Measurements from ENCODE around the gene DOCK10.

DOCK10 gene

GRCh38 chr2:225025917-225026571 is 16.2 kb downstream of the DOCK10 start:
- H3K4me3 ChIP-seq (ENCODE audit: low read length) = no peak overlapping the region
- peak; percentile 93 for DNase-seq (ENCODE audit: low read depth)
- TF ChIP-seq, protein P1, sequence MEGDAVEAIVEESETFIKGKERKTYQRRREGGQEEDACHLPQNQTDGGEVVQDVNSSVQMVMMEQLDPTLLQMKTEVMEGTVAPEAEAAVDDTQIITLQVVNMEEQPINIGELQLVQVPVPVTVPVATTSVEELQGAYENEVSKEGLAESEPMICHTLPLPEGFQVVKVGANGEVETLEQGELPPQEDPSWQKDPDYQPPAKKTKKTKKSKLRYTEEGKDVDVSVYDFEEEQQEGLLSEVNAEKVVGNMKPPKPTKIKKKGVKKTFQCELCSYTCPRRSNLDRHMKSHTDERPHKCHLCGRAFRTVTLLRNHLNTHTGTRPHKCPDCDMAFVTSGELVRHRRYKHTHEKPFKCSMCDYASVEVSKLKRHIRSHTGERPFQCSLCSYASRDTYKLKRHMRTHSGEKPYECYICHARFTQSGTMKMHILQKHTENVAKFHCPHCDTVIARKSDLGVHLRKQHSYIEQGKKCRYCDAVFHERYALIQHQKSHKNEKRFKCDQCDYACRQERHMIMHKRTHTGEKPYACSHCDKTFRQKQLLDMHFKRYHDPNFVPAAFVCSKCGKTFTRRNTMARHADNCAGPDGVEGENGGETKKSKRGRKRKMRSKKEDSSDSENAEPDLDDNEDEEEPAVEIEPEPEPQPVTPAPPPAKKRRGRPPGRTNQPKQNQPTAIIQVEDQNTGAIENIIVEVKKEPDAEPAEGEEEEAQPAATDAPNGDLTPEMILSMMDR (conservative IDR thresholded peaks at IDR 0.05; ENCODE audit: low read length) = no peak

- H3K4me3 ChIP-seq (ENCODE audit: low read length) = no peak overlapping the region
- no peak for DNase-seq (ENCODE audit: low read depth)
- TF ChIP-seq, protein P1 (conservative IDR thresholded peaks at IDR 0.05; ENCODE audit: low read length) = no peak
Measured at GRCh38 chr2:225022188-225022587, 20.1 kb downstream of the DOCK10 start.

- TF ChIP-seq, protein P1 (conservative IDR thresholded peaks at IDR 0.05; ENCODE audit: low read length) = no peak
- peak; percentile 44 for DNase-seq (ENCODE audit: low read depth)
- no peak overlapping the region for H3K4me3 ChIP-seq (ENCODE audit: low read length)
Measured at GRCh38 chr2:225020168-225020849, 22.0 kb downstream of the DOCK10 start.

DNA sequence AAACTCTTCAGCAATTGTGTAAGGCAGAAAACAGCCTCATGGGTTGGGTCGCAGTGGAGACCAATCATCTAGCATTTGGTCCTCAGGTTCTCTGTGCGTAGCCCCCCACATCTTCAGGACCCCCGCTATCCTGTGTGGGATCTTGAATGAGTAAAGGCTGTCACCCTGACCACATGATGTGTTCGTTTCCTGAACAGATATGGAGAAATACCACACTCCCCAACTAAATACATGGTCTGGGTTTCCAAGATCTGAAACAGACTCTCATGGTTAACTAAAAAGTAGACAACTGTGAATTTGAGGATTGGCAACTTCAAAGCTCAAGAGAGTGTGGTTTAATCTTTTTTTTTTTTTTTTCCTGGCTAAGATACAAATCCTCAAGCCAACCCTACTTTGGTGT is 23.2 kb downstream of the DOCK10 start:
- TF ChIP-seq, protein P1 (conservative IDR thresholded peaks at IDR 0.05; ENCODE audit: low read length) = no peak
- DNase-seq (ENCODE audit: low read depth) = no peak
- no peak overlapping the region for H3K4me3 ChIP-seq (ENCODE audit: low read length)

- TF ChIP-seq, protein P1 (conservative IDR thresholded peaks at IDR 0.05; ENCODE audit: low read length) = no peak; the same call in 1 of the 2 replicates
Measured at GRCh38 chr2:225017713-225018112, 24.6 kb downstream of the DOCK10 start.

DNA sequence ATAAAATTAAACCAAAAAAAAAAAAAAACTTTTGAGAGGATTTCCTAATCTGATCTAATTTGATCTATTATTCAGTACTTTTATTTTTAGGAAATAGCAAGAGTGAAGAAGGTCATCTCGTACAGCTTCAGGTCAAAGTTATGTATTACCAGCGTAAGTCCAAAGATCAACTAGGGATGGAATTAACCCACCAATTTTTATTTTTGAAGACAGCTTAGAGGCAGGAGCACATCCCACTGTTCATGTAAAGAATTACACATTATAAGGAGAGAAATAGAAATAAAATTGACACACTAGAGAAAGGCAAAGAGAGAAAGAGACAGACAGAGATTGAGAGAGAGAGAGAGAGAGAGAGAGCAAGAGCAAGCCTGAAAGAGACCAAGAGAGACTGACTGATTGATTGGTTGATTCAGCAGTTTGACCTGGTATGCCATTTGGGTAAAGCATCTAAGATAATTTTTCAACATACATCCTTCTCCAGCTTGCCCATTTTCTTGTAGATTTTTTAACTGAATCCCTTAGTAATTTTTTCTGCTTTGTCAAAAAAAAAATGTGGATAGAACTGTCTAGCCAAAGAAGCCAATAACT is 25.1 kb downstream of the DOCK10 start:
- no peak overlapping the region for H3K4me3 ChIP-seq (ENCODE audit: low read length)
- DNase-seq (ENCODE audit: low read depth) = no peak
- TF ChIP-seq, protein P1 (conservative IDR thresholded peaks at IDR 0.05; ENCODE audit: low read length) = no peak

More at GRCh38 chr2:225017713-225018112, 24.6 kb downstream of the DOCK10 start:
- no peak overlapping the region for H3K4me3 ChIP-seq (ENCODE audit: low read length)
- DNase-seq (ENCODE audit: low read depth) = no peak
